Fibroblast of lung (primary cell): ENCODE measurements around the gene NINJ2. TPM values are rescaled to one million over a fixed set of nuclear protein-coding genes. Genes with fewer than 3 reads are reported as not detected.

ENCODE experiments used
- DNase-seq, 2 donors: peaks; one replicate each; pipeline versions ENCODE4 v3.0.0 to v3.0.0-alpha.2; 2010; ENCODE audit warnings: low read depth in 2 of 2
- H2AFZ ChIP-seq: 2 replicates; pipeline ENCODE4 v1.5.1; 2012; ENCODE audit warnings: low read length, control low read depth, inconsistent platforms
- H3K27ac ChIP-seq: 2 replicates; pipeline ENCODE4 v1.5.1; 2011; ENCODE audit warnings: low read length, control low read depth; ENCODE audit not compliant: insufficient read depth
- H3K27me3 ChIP-seq: 2 replicates; pipeline ENCODE4 v1.5.1; 2011; ENCODE audit warnings: mild to moderate bottlenecking, low read length; ENCODE audit not compliant: control insufficient read depth, insufficient read depth
- H3K36me3 ChIP-seq: 2 replicates; pipeline ENCODE4 v1.5.1; 2011; ENCODE audit warnings: low read length; ENCODE audit not compliant: control insufficient read depth, insufficient read depth
- H3K4me1 ChIP-seq: 2 replicates; pipeline ENCODE4 v1.5.1; 2011; ENCODE audit warnings: low read length; ENCODE audit not compliant: control insufficient read depth, insufficient read depth; ENCODE audit errors: extremely low read depth
- H3K4me2 ChIP-seq: 2 replicates; pipeline ENCODE4 v1.5.1; 2011; ENCODE audit warnings: low read length, control low read depth; ENCODE audit not compliant: insufficient read depth; ENCODE audit errors: extremely low read depth
- H3K4me3 ChIP-seq, 4 experiments: fragments of 200-600 bp in 1 of 4; sonication (generic) in 1 of 4; replicated peaks in 1 of 4; 2 replicates each; pipeline ENCODE4 v1.5.1; 2011 to 2016; ENCODE audit warnings: low read length in 4 of 4, low read depth in 3 of 4, mild to moderate bottlenecking in 3 of 4, control low read depth in 2 of 4, inconsistent platforms in 1 of 4, mixed read lengths in 1 of 4; ENCODE audit not compliant: insufficient read depth in 1 of 4; ENCODE audit errors: control extremely low read depth in 1 of 4
- H3K79me2 ChIP-seq: 2 replicates; pipeline ENCODE4 v1.5.1; 2012; ENCODE audit warnings: mild to moderate bottlenecking, low read length, inconsistent platforms; ENCODE audit not compliant: control insufficient read depth, insufficient read depth
- H3K9ac ChIP-seq: 2 replicates; pipeline ENCODE4 v1.5.1; 2011; ENCODE audit warnings: mild to moderate bottlenecking, low read length, control low read depth; ENCODE audit not compliant: insufficient read depth
- H3K9me3 ChIP-seq: 2 replicates; pipeline ENCODE4 v1.5.1; 2012; ENCODE audit warnings: low read depth, low read length; ENCODE audit not compliant: control insufficient read depth, insufficient read depth
- H4K20me1 ChIP-seq: 2 replicates; pipeline ENCODE4 v1.5.1; 2011; ENCODE audit warnings: low read length; ENCODE audit not compliant: control insufficient read depth, insufficient read depth; ENCODE audit errors: extremely low read depth
- CTCF ChIP-seq, 2 donors: IDR thresholded peaks in 1 of 2; conservative IDR thresholded peaks in 1 of 2; 1 replicate in 1 of 2; 2 replicates in 1 of 2; pipeline ENCODE4 v1.5.1; 2011 to 2012; ENCODE audit warnings: low read length in 2 of 2, control low read depth in 1 of 2, inconsistent platforms in 1 of 2, low read depth in 1 of 2, mild to moderate bottlenecking in 1 of 2
- EZH2 ChIP-seq: IDR thresholded peaks from 2 replicates; pipeline ENCODE4 v1.5.1; 2012; ENCODE audit warnings: low read length, control low read depth, mild to moderate bottlenecking; ENCODE audit errors: missing control alignments
- polyA plus RNA-seq, 2 donors: library from polyadenylated mRNA; depleted of rRNA in 1 of 2; stranded (reverse) in 1 of 2; unstranded in 1 of 2; fragments of >200 nt; gene quantifications; 2 replicates each; pipeline ENCODE4 v1.2.1, GENCODE V29; 2011 to 2012; ENCODE audit warnings: missing spikeins in 1 of 2
- total RNA-seq: library from RNA; depleted of rRNA; stranded (reverse); fragments of >200 nt; gene quantifications from 2 replicates; pipeline ENCODE4 v1.2.1, GENCODE V29; 2014

Gene NINJ2
- total and polyA plus RNA-seq, 2 donors (not counting 1 experiment from before 2014, with no cell fraction given), result 0.35 to 0.66 TPM

GRCh38 chr12:586318-587071, 76.8 kb downstream of the NINJ2 start:
- Histone ChIP-seq H3K4me2 (no peak overlapping the region), H2AFZ (no peak overlapping the region), H3K4me3 (no peak overlapping the region), H3K27ac (no peak overlapping the region), H3K4me1 (no peaks in the 10 kb centered on the region), H3K27me3 (peaks cover 6% of the 10 kb centered on the region), H3K9me3 (no peaks in the 10 kb centered on the region), H4K20me1 (no peaks in the 10 kb centered on the region), H3K9ac (no peak overlapping the region), H3K79me2 (no peaks in the 10 kb centered on the region), H3K36me3 (no peaks in the 10 kb centered on the region)
- no peak for TF ChIP-seq CTCF (conservative IDR thresholded peaks at IDR 0.05 in 1 of 2, IDR thresholded peaks at IDR 0.05 in 1 of 2; ENCODE audit: low read depth in 1 of 2, low read length in 2 of 2)
- TF ChIP-seq EZH2, result no peak
- no peak for DNase-seq

GRCh38 chr12:585062-586061, 77.9 kb downstream of the NINJ2 start:
- H2AFZ ChIP-seq, result no peak overlapping the region
- H3K4me3 ChIP-seq, result no peak overlapping the region
- H3K27ac ChIP-seq, result no peak overlapping the region
- no peak overlapping the region for H3K4me2 ChIP-seq
- H3K9me3 ChIP-seq, result no peaks in the 10 kb centered on the region
- no peak overlapping the region for H3K9ac ChIP-seq
- no peaks in the 10 kb centered on the region for H3K4me1 ChIP-seq
- DNase-seq, result no peak
- H3K79me2 ChIP-seq, result no peaks in the 10 kb centered on the region
- H4K20me1 ChIP-seq, result no peaks in the 10 kb centered on the region
- no peaks in the 10 kb centered on the region for H3K36me3 ChIP-seq
- peaks cover 6% of the 10 kb centered on the region for H3K27me3 ChIP-seq
- no peak for TF ChIP-seq EZH2
- no peak for TF ChIP-seq CTCF (conservative IDR thresholded peaks at IDR 0.05 in 1 of 2, IDR thresholded peaks at IDR 0.05 in 1 of 2; ENCODE audit: low read depth in 1 of 2, low read length in 2 of 2)

GRCh38 chr12:583251-583869, 79.9 kb downstream of the NINJ2 start:
- Histone ChIP-seq H3K4me2 (no peak overlapping the region), H3K9me3 (no peaks in the 10 kb centered on the region), H3K27me3 (no peaks in the 10 kb centered on the region), H3K79me2 (no peaks in the 10 kb centered on the region), H3K9ac (no peak overlapping the region), H3K4me1 (no peaks in the 10 kb centered on the region), H3K27ac (no peak overlapping the region), H4K20me1 (no peaks in the 10 kb centered on the region), H3K4me3 (no peak overlapping the region), H3K36me3 (no peaks in the 10 kb centered on the region), H2AFZ (no peak overlapping the region)
- TF ChIP-seq CTCF (conservative IDR thresholded peaks at IDR 0.05 in 1 of 2, IDR thresholded peaks at IDR 0.05 in 1 of 2; ENCODE audit: low read depth in 1 of 2, low read length in 2 of 2), result no peak
- TF ChIP-seq EZH2, result no peak
- DNase-seq, result no peak
